Common myeloid progenitor, CD34-positive (primary cell): ENCODE results near the gene ECSCR.
A peak's percentile ranks its signal among the peaks of the same experiment; 100 is the strongest.

Source experiments
- CTCF ChIA-PET: fragments of 350-600 bp; sonication (Branson Sonifier 250); formaldehyde crosslinking; loops from one replicate; lab custom pipeline; 2021; ENCODE audit warnings: antibody characterized with exemption; lab: Charles Lee
- POLR2A ChIA-PET: fragments of 350-600 bp; sonication (Branson Sonifier 250); formaldehyde crosslinking; loops from one replicate; lab custom pipeline; 2021; ENCODE audit warnings: antibody characterized with exemption; lab: Charles Lee
- DNase-seq, 3 donors: peaks; one replicate each; pipeline versions ENCODE4 v3.0.0 to v3.0.0-alpha.2; 2013
- H3K27ac ChIP-seq, 2 experiments: 1 replicate in 1 of 2; 2 replicates in 1 of 2; pipeline ENCODE4 v1.7.0; 2013; ENCODE audit warnings: inconsistent platforms in 2 of 2, low read length in 2 of 2, mild to moderate bottlenecking in 2 of 2, low read depth in 1 of 2, moderate library complexity in 1 of 2; ENCODE audit not compliant: severe bottlenecking in 2 of 2, insufficient read depth in 1 of 2, poor library complexity in 1 of 2
- H3K27me3 ChIP-seq, 5 experiments: replicated peaks in 2 of 5; 1 replicate in 3 of 5; 2 replicates in 2 of 5; pipeline versions ENCODE4 v1.6.1 to v1.7.0; 2013; ENCODE audit warnings: low read length in 4 of 5, mild to moderate bottlenecking in 2 of 5, moderate library complexity in 2 of 5, inconsistent platforms in 1 of 5; ENCODE audit not compliant: insufficient read depth in 5 of 5, control insufficient read depth in 4 of 5
- H3K36me3 ChIP-seq, 4 experiments: 1 replicate in 2 of 4; 2 replicates in 2 of 4; pipeline versions ENCODE4 v1.6.1 to v1.7.0; 2013; ENCODE audit warnings: low read length in 3 of 4, control low read depth in 1 of 4, mild to moderate bottlenecking in 1 of 4; ENCODE audit not compliant: control insufficient read depth in 4 of 4, insufficient read depth in 4 of 4
- H3K4me1 ChIP-seq, 4 experiments: 1 replicate in 3 of 4; 2 replicates in 1 of 4; pipeline versions ENCODE4 v1.6.1 to v1.7.1; 2013; ENCODE audit warnings: low read length in 3 of 4, mild to moderate bottlenecking in 3 of 4, control low read depth in 1 of 4, inconsistent platforms in 1 of 4, moderate library complexity in 1 of 4; ENCODE audit not compliant: control insufficient read depth in 4 of 4, insufficient read depth in 4 of 4; ENCODE audit errors: control extremely low read depth in 1 of 4
- H3K4me3 ChIP-seq, 7 experiments: 1 replicate in 4 of 7; 2 replicates in 3 of 7; pipeline versions ENCODE4 v1.5.1 to v1.7.0; 2013; ENCODE audit warnings: mild to moderate bottlenecking in 7 of 7, low read length in 6 of 7, moderate library complexity in 6 of 7, inconsistent platforms in 2 of 7, low read depth in 2 of 7, control low read depth in 1 of 7; ENCODE audit not compliant: insufficient read depth in 4 of 7, control insufficient read depth in 1 of 7; ENCODE audit errors: extremely low read depth in 1 of 7
- H3K9me3 ChIP-seq, 5 experiments: 1 replicate in 4 of 5; 2 replicates in 1 of 5; pipeline versions ENCODE4 v1.6.1 to v1.7.1; 2013; ENCODE audit warnings: low read length in 4 of 5, mild to moderate bottlenecking in 2 of 5, inconsistent platforms in 1 of 5, low read depth in 1 of 5, moderate library complexity in 1 of 5; ENCODE audit not compliant: control insufficient read depth in 4 of 5, insufficient read depth in 2 of 5; ENCODE audit errors: control extremely low read depth in 1 of 5
- WGBS: methylation state at CpG from one replicate; pipeline ENCODE4 v1.1.5; 2013; ENCODE audit not compliant: insufficient coverage; 5-methylcytosine and 5-hydroxymethylcytosine counted together

The ECSCR gene

DNA sequence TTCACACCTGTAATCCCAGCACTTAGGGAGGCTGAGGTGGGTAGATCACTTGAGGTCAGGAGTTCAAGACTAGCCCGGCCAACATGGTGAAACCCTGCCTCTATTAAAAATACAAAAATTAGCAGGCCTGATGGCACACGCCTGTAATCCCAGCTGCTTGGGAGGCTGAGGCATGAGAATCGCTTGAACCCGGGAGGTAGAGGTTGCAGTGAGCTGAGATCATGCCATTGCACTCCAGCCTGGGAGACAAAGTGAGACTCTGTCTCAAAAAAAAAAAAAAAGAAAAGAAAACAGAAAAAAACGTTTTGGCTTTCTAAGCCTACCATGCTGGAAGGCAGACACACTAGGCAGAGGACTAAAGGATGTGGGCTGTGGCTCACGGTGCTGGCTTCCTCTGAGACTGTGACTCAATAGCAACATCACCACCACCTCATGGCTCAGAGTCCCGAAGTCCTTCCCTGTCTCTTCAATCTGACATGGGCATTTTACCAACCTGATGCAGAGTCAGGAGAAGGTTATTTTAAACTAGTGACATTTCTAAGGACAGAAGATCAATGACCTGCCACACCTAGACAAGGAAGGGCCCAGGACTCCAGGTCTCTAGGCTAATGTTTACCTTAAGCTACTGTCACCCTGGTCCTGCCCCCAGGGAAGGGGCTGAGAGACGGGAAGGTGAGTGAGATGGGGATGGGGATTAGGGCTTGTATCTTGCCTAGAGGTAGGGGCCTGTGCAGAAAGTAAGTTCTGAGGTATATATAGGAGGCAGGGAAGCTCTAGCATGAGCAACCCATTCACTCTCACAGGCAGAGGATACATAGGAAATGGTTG lies 3.7 kb downstream of the ECSCR start:
- Histone ChIP-seq H3K27ac (peak overlapping the region in 1 of 2 experiments; percentile 9), H3K4me3 (no peak overlapping the region), H3K4me1 (peaks cover 0 to 19% (median 10%) of the 10 kb centered on the region in 4 experiments), H3K27me3 (no peaks in the 10 kb centered on the region), H3K36me3 (no peaks in the 10 kb centered on the region), H3K9me3 (no peaks in the 10 kb centered on the region)
- POLR2A ChIA-PET, result interaction anchor here (0.6 kb wide), 1 partner anchor 24 kb away, joined by 3 read pairs; the partner anchor contains the start of gene STING1
- CTCF ChIA-PET, result interaction anchor here (0.6 to 2.0 kb wide), 7 partner anchors 11 to 53 kb away, joined by 3 to 10 read pairs (median 4); partner anchors contain the start of gene STING1
- 60% methylated on average over 7 of the region's 8 CpGs for WGBS
- DNase-seq, result peak; percentile 85 to 96 (median 95)

GRCh38 chr5:139457653-139458306 lies 4.8 kb downstream of the ECSCR start:
- no peak overlapping the region for H3K4me3 ChIP-seq
- no peak overlapping the region for H3K27ac ChIP-seq
- ChIA-PET CTCF (interaction anchor here (1.4 to 3.3 kb wide), 5 partner anchors 10 to 54 kb away, joined by 4 to 12 read pairs (median 6); partner anchors contain the start of genes DNAJC18 and STING1), POLR2A (interaction anchor here (0.6 kb wide), 1 partner anchor 25 kb away, joined by 3 read pairs; the partner anchor contains the start of gene STING1)
- H3K4me1 ChIP-seq, result peaks cover 0 to 18% (median 10%) of the 10 kb centered on the region in 4 experiments
- H3K36me3 ChIP-seq, result no peaks in the 10 kb centered on the region
- WGBS, result 97% methylated on average over 4 of the region's 5 CpGs
- no peak for DNase-seq
- no peaks in the 10 kb centered on the region for H3K9me3 ChIP-seq
- H3K27me3 ChIP-seq, result no peaks in the 10 kb centered on the region

DNA sequence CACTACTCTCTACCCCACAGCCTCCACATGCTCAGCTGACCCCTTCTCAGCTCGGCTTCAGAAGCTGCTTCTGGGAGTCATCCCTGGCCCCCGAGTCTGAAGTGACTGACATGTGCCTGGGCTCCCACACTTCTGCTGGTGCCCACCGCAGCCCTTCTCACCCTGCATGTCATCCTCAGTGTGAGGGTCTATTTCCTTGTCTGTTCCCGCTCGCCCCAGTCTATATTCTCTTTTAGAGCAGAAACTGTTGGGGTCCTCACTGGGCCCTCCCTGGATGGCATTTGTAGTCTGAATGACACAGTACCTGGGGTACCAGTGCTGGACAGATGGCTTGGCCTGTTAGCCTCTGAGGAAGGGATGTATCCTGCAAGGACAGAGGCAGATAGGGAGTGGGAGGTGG lies 5.3 kb downstream of the ECSCR start:
- 97% methylated on average over 4 of the region's 5 CpGs for WGBS

DNA sequence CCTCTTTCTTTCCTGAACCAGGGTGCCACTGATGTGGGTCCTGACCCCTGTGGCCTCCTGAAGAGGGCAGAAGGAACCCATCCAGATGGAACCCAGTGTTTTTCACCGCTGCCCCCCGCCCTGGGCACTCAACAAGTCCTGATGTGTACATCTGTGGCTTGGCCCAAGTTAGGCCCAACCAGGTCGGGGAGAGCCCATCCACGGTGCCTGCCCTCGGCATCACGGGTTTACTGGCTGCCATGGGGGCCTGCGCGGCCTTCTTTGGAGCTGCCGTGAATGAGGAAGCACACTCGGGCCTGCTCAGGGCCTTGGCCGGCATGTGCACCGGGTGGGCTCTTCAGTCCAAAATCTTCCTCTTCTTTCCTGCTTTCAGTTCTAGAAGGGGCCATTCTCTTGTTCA lies 5.8 kb downstream of the ECSCR start:
- ChIA-PET POLR2A (no interaction called here), CTCF (interaction anchor here (0.9 to 3.3 kb wide), 7 partner anchors 10 to 56 kb away, joined by 3 to 16 read pairs (median 3); partner anchors contain the start of gene DNAJC18)
- no peak overlapping the region for H3K4me3 ChIP-seq
- WGBS, result 92% methylated on average over 12 of the region's 12 CpGs
- H3K9me3 ChIP-seq, result no peaks in the 10 kb centered on the region
- H3K4me1 ChIP-seq, result peaks cover 0 to 15% (median 9%) of the 10 kb centered on the region in 4 experiments
- no peaks in the 10 kb centered on the region for H3K27me3 ChIP-seq
- H3K27ac ChIP-seq, result no peak overlapping the region
- no peak for DNase-seq
- H3K36me3 ChIP-seq, result no peaks in the 10 kb centered on the region

More for the DNA sequence above, 5.3 kb downstream of the ECSCR start:
- no peak overlapping the region for H3K4me3 ChIP-seq
- CTCF ChIA-PET, result interaction anchor here (0.9 to 3.3 kb wide), 5 partner anchors 9 to 56 kb away, joined by 3 to 16 read pairs (median 10); partner anchors contain the start of gene DNAJC18
- no peaks in the 10 kb centered on the region for H3K27me3 ChIP-seq
- no peak for DNase-seq
- H3K27ac ChIP-seq, result no peak overlapping the region
- no peaks in the 10 kb centered on the region for H3K36me3 ChIP-seq
- no peaks in the 10 kb centered on the region for H3K9me3 ChIP-seq
- peaks cover 0 to 15% (median 9%) of the 10 kb centered on the region in 4 experiments for H3K4me1 ChIP-seq
- POLR2A ChIA-PET, result no interaction called here

DNA sequence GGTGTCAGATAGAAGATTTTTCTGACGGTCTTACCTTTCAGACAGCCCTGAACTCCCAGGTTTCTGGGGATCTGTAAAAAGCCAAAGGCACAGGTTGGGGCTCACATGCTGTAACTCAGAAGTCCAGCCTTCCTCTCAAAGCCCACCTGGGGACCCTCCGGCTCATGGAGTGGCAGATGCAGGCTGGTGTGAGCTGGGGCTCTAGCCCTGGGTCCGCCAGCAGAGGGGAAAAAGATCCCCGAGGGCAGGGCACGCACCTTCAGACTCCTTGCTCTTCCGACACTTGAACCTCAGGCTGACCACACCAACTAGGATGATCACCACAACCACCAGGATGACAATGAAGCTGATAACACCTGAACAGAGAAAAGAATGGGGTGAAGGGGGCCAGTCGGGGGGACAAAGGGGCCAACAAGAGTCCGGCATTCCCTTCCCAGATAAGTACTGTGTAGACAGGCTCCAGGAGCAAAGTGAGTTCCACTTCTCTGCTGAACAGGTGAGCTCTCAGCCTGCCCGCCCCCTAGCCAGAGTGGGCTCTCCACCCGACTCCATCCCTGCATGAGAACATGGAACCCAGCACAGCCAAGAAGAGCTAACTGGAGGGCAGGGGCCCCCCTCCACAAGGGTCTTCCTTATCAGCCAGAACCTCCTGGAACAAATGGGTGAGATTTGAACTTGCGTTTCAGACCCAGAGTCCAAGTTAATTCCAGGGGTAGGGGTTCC lies 7.8 kb downstream of the ECSCR start:
- Histone ChIP-seq H3K36me3 (no peaks in the 10 kb centered on the region), H3K27me3 (no peaks in the 10 kb centered on the region), H3K4me1 (peaks cover 0 to 14% (median 9%) of the 10 kb centered on the region in 4 experiments), H3K27ac (no peak overlapping the region), H3K9me3 (no peaks in the 10 kb centered on the region), H3K4me3 (no peak overlapping the region)
- 100% methylated on average over 6 of the region's 11 CpGs for WGBS
- DNase-seq, result no peak
- POLR2A ChIA-PET, result no interaction called here
- CTCF ChIA-PET, result interaction anchor here (0.9 to 3.3 kb wide), 7 partner anchors 11 to 58 kb away, joined by 3 to 16 read pairs (median 4); partner anchors contain the start of genes DNAJC18 and STING1

- no peak for DNase-seq
- H3K27ac ChIP-seq, result no peak overlapping the region
- H3K4me3 ChIP-seq, result no peak overlapping the region
- H3K4me1 ChIP-seq, result peaks cover 0 to 8% (median 4%) of the 10 kb centered on the region in 4 experiments
- 100% methylated on average over 3 of the region's 3 CpGs for WGBS
- CTCF ChIA-PET, result interaction anchor here (1.1 to 3.2 kb wide), 2 partner anchors 31 to 59 kb away, joined by 6 to 16 read pairs; no protein-coding TSS in a partner anchor
- no peaks in the 10 kb centered on the region for H3K9me3 ChIP-seq
- H3K27me3 ChIP-seq, result no peaks in the 10 kb centered on the region
- POLR2A ChIA-PET, result no interaction called here
- H3K36me3 ChIP-seq, result no peaks in the 10 kb centered on the region
Observed at GRCh38 chr5:139453683-139454567, 8.6 kb downstream of the ECSCR start.
